ENCODE measurements around the gene MCF2L2. TPM values are rescaled to one million over a fixed set of nuclear protein-coding genes. Genes with fewer than 3 reads are reported as not detected.
"Not testable (repeated sequence)": the region's sequence is repeated elsewhere in the genome, so short reads cannot be mapped to it uniquely, and the experiment has no call there.

Gene MCF2L2
- total and polyA plus RNA-seq, 10 donors = 0.46 to 37.7 (median 17.6) TPM

- DNase-seq = no peak
- no peak overlapping the region for H3K4me3 ChIP-seq
- WGBS, 5 donors = 50 to 57% (median 53%) methylated on average over 12 of the region's 12 CpGs
- TF ChIP-seq POLR2AphosphoS5 (IDR thresholded peaks at IDR 0.05) (no peak), POLR2A (IDR thresholded peaks at IDR 0.05) (no peak), CTCF (IDR thresholded peaks at IDR 0.05 in 8 of 11, conservative IDR thresholded peaks at IDR 0.05 in 3 of 11) (no peak)
- H3K9me3 ChIP-seq = no peaks in the 10 kb centered on the region
- H3K27me3 ChIP-seq (replicated peaks in 1 of 7) = peaks cover 0 to 92% (median 36%) of the 10 kb centered on the region in 7 donors
- no peak overlapping the region for H3K27ac ChIP-seq
- peaks cover 12 to 31% (median 21%) of the 10 kb centered on the region in 6 donors for H3K4me1 ChIP-seq
- no peaks in the 10 kb centered on the region for H3K36me3 ChIP-seq
- intact Hi-C loops (cut with DNase I; ENCODE audit: low total_unique reads) = no loop called here
Measured at GRCh38 chr3:183180110-183180783, 248.2 kb downstream of the MCF2L2 start.

GRCh38 chr3:183179550-183179908 lies 248.9 kb downstream of the MCF2L2 start:
- H3K36me3 ChIP-seq; H3K9me3 ChIP-seq; DNase-seq; intact Hi-C loops (cut with DNase I; ENCODE audit: low total_unique reads); H3K27ac ChIP-seq: not testable (repeated sequence)
- peaks cover 12 to 25% (median 18%) of the 10 kb centered on the region in 6 donors for H3K4me1 ChIP-seq
- peaks cover 0 to 94% (median 36%) of the 10 kb centered on the region in 7 donors for H3K27me3 ChIP-seq (replicated peaks in 1 of 7)
- 8 to 20% (median 12%) methylated on average over 16 to 18 of the region's 18 CpGs for WGBS, 5 donors
- H3K4me3 ChIP-seq = peak overlapping the region in 7 of 8 donors; percentile 23 to 68 (median 40)

- Histone ChIP-seq H3K27ac (no peak overlapping the region), H3K4me1 (peaks cover 12 to 25% (median 18%) of the 10 kb centered on the region in 6 donors), H3K27me3 (replicated peaks in 1 of 7) (peaks cover 0 to 91% (median 36%) of the 10 kb centered on the region in 7 donors), H3K36me3 (no peaks in the 10 kb centered on the region), H3K9me3 (no peaks in the 10 kb centered on the region), H3K4me3 (peak overlapping the region; percentile 23 to 68 (median 40))
- TF ChIP-seq POLR2AphosphoS5 (IDR thresholded peaks at IDR 0.05) (peak in 1 of 3 donors; percentile 36), CTCF (IDR thresholded peaks at IDR 0.05 in 8 of 11, conservative IDR thresholded peaks at IDR 0.05 in 3 of 11) (peak in 1 of 11 experiments; percentile 12), POLR2A (IDR thresholded peaks at IDR 0.05) (no peak)
- peak; percentile 84 for DNase-seq
- WGBS, 5 donors = 0 to 3% (median 1%) methylated on average over 24 to 68 of the region's 68 CpGs
- intact Hi-C loops (cut with DNase I; ENCODE audit: low total_unique reads) = no loop called here
Measured at GRCh38 chr3:183178833-183179549, 249.4 kb downstream of the MCF2L2 start.

GRCh38 chr3:183178512-183178832 lies 249.9 kb downstream of the MCF2L2 start:
- Histone ChIP-seq H3K9me3 (no peaks in the 10 kb centered on the region), H3K27me3 (replicated peaks in 1 of 7) (peaks cover 0 to 89% (median 36%) of the 10 kb centered on the region in 7 donors), H3K4me3 (peak overlapping the region; percentile 23 to 68 (median 40)), H3K36me3 (no peaks in the 10 kb centered on the region), H3K27ac (no peak overlapping the region), H3K4me1 (peaks cover 12 to 25% (median 18%) of the 10 kb centered on the region in 6 donors)
- TF ChIP-seq POLR2A (IDR thresholded peaks at IDR 0.05) (no peak), POLR2AphosphoS5 (IDR thresholded peaks at IDR 0.05) (no peak), CTCF (IDR thresholded peaks at IDR 0.05 in 8 of 11, conservative IDR thresholded peaks at IDR 0.05 in 3 of 11) (no peak)
- intact Hi-C loops (cut with DNase I; ENCODE audit: low total_unique reads) = no loop called here
- WGBS, 5 donors = 6 to 9% (median 7%) methylated on average over 6 of the region's 6 CpGs
- no peak for DNase-seq

Measured in spleen (tissue), 11 donors.